Measurements from ENCODE around the gene DPH2. TPM values are rescaled to one million over a fixed set of nuclear protein-coding genes. Genes with fewer than 3 reads are reported as not detected.

The DPH2 gene
- polyA plus RNA-seq, 1 of the 3 experiments (the other 2 are of a cell fraction) = 76.9 TPM

GRCh38 chr1:44014365-44015104 is 44.7 kb downstream of the DPH2 start:
- peaks cover 3 to 6% of the 10 kb centered on the region in 2 experiments; a peak in 2 of 4 replicates for H3K4me1 ChIP-seq (ENCODE audit: control insufficient read depth in 1 of 2, insufficient read depth in 2 of 2, low read depth in 1 of 2, low read length in 1 of 2)
- H3K9me3 ChIP-seq = no peaks in the 10 kb centered on the region
- no peaks in the 10 kb centered on the region for H3K36me3 ChIP-seq (replicated peaks in 1 of 2; ENCODE audit: control insufficient read depth in 1 of 2, insufficient read depth in 2 of 2, low read length in 1 of 2)
- H3F3A ChIP-seq (replicated peaks; ENCODE audit: insufficient read depth) = no peaks in the 10 kb centered on the region
- DNase-seq = no peak
- no peaks in the 10 kb centered on the region for H3K9me2 ChIP-seq
- TF ChIP-seq SMC3 (IDR thresholded peaks at IDR 0.05; ENCODE audit: low read depth, low read length) (no peak), CHD2 (IDR thresholded peaks at IDR 0.05; ENCODE audit: low read length, partially characterized antibody) (no peak), NRF1 (IDR thresholded peaks at IDR 0.05; ENCODE audit: low read depth, low read length) (no peak), POLR2AphosphoS5 (IDR thresholded peaks at IDR 0.05; ENCODE audit: low read depth, low read length) (no peak), ELF1 (IDR thresholded peaks at IDR 0.05) (no peak), MXI1 (IDR thresholded peaks at IDR 0.05; ENCODE audit: low read depth, low read length) (no peak), GABPA (IDR thresholded peaks at IDR 0.05; ENCODE audit: low read depth) (no peak), FOXM1 (IDR thresholded peaks at IDR 0.05; ENCODE audit: low read depth) (no peak), RCOR1 (IDR thresholded peaks at IDR 0.05; ENCODE audit: low read length) (no peak), SIN3A (IDR thresholded peaks at IDR 0.05; ENCODE audit: borderline replicate concordance, low read depth, low read length) (no peak), FOXJ3 (CRISPR knock-in tag; IDR thresholded peaks at IDR 0.05) (no peak)
- TF ChIP-seq, protein P1, sequence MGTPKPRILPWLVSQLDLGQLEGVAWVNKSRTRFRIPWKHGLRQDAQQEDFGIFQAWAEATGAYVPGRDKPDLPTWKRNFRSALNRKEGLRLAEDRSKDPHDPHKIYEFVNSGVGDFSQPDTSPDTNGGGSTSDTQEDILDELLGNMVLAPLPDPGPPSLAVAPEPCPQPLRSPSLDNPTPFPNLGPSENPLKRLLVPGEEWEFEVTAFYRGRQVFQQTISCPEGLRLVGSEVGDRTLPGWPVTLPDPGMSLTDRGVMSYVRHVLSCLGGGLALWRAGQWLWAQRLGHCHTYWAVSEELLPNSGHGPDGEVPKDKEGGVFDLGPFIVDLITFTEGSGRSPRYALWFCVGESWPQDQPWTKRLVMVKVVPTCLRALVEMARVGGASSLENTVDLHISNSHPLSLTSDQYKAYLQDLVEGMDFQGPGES (IDR thresholded peaks at IDR 0.05; ENCODE audit: low read depth, low read length) = no peak
- TF ChIP-seq, protein P2, sequence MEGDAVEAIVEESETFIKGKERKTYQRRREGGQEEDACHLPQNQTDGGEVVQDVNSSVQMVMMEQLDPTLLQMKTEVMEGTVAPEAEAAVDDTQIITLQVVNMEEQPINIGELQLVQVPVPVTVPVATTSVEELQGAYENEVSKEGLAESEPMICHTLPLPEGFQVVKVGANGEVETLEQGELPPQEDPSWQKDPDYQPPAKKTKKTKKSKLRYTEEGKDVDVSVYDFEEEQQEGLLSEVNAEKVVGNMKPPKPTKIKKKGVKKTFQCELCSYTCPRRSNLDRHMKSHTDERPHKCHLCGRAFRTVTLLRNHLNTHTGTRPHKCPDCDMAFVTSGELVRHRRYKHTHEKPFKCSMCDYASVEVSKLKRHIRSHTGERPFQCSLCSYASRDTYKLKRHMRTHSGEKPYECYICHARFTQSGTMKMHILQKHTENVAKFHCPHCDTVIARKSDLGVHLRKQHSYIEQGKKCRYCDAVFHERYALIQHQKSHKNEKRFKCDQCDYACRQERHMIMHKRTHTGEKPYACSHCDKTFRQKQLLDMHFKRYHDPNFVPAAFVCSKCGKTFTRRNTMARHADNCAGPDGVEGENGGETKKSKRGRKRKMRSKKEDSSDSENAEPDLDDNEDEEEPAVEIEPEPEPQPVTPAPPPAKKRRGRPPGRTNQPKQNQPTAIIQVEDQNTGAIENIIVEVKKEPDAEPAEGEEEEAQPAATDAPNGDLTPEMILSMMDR (IDR thresholded peaks at IDR 0.05) = no peak
- H3K27me3 ChIP-seq (ENCODE audit: insufficient read depth) = no peaks in the 10 kb centered on the region
- H3K4me2 ChIP-seq = no peak overlapping the region
- ChIA-PET POLR2A (no interaction called here), CTCF (interaction anchor here (0.9 to 25.6 kb wide), 6 partner anchors 16 to 33 kb away, joined by 3 to 598 read pairs (median 7); partner anchors contain the start of genes CCDC24 and SLC6A9)
- H4K20me1 ChIP-seq (ENCODE audit: insufficient read depth) = no peaks in the 10 kb centered on the region
- 58% methylated on average over 4 of the region's 8 CpGs for WGBS (ENCODE audit: low lambda C conversion rate)
- no peak overlapping the region for H2AFZ ChIP-seq (ENCODE audit: low read depth)
- no peak overlapping the region for H3K27ac ChIP-seq (ENCODE audit: low read depth in 2 of 2, low read length in 1 of 2)
- H3K79me2 ChIP-seq (ENCODE audit: insufficient read depth) = no peaks in the 10 kb centered on the region
- H3K9ac ChIP-seq = no peak overlapping the region
- no peak overlapping the region for H3K4me3 ChIP-seq (ENCODE audit: low read depth in 2 of 2, low read length in 1 of 2)

DNA sequence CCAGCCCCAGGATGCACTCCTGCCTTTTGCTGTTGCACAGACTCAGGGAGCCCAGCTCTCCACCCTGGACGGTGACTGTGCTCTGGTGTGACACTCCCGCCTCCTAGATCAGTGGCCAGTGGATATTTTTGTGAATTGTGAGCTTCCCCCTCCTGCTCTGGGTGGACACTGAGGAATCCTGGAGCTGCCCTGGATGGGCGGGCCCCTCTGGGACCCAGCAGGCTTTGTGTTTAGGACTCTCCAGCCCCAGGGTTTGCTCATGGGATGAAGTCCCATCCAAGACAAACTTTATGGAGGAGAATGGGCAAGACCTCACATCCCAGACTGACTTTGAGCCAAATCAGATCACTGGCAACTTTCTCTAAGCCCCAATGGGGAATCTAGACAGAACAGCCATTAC is 45.4 kb downstream of the DPH2 start:
- Histone ChIP-seq H3F3A (replicated peaks; ENCODE audit: insufficient read depth) (no peaks in the 10 kb centered on the region), H4K20me1 (ENCODE audit: insufficient read depth) (no peaks in the 10 kb centered on the region), H3K9me3 (no peaks in the 10 kb centered on the region), H2AFZ (ENCODE audit: low read depth) (no peak overlapping the region), H3K36me3 (replicated peaks in 1 of 2; ENCODE audit: control insufficient read depth in 1 of 2, insufficient read depth in 2 of 2, low read length in 1 of 2) (no peaks in the 10 kb centered on the region), H3K4me2 (no peak overlapping the region), H3K4me1 (ENCODE audit: control insufficient read depth in 1 of 2, insufficient read depth in 2 of 2, low read depth in 1 of 2, low read length in 1 of 2) (peaks cover 3 to 6% of the 10 kb centered on the region in 2 experiments; a peak in 2 of 4 replicates), H3K4me3 (ENCODE audit: low read depth in 2 of 2, low read length in 1 of 2) (no peak overlapping the region), H3K9ac (no peak overlapping the region), H3K27me3 (ENCODE audit: insufficient read depth) (no peaks in the 10 kb centered on the region), H3K79me2 (ENCODE audit: insufficient read depth) (no peaks in the 10 kb centered on the region), H3K9me2 (no peaks in the 10 kb centered on the region), H3K27ac (ENCODE audit: low read depth in 2 of 2, low read length in 1 of 2) (no peak overlapping the region)
- POLR2A ChIA-PET = no interaction called here
- CTCF ChIA-PET = interaction anchor here (1.3 to 25.6 kb wide), 4 partner anchors 16 to 32 kb away, joined by 5 to 598 read pairs (median 42); partner anchors contain the start of genes CCDC24 and SLC6A9
- DNase-seq = no peak
- WGBS (ENCODE audit: low lambda C conversion rate) = 73% methylated on average over 3 of the region's 3 CpGs
- TF ChIP-seq EZH2phosphoT487 (IDR thresholded peaks at IDR 0.05; ENCODE audit: borderline replicate concordance, low read depth) (no peak), TEAD4 (IDR thresholded peaks at IDR 0.05; ENCODE audit: borderline replicate concordance, insufficient read depth) (no peak), GABPA (IDR thresholded peaks at IDR 0.05; ENCODE audit: low read depth) (no peak), RXRA (IDR thresholded peaks at IDR 0.05; ENCODE audit: borderline replicate concordance, low read depth) (no peak), YY1 (IDR thresholded peaks at IDR 0.05; ENCODE audit: low read depth) (no peak), MAX (IDR thresholded peaks at IDR 0.05; ENCODE audit: low read depth) (no peak), CHD2 (IDR thresholded peaks at IDR 0.05; ENCODE audit: low read length, partially characterized antibody) (no peak), TAF1 (IDR thresholded peaks at IDR 0.05; ENCODE audit: borderline replicate concordance, low read depth, low read length) (no peak), RAD21 (IDR thresholded peaks at IDR 0.05; ENCODE audit: low read length) (no peak), FOXM1 (IDR thresholded peaks at IDR 0.05; ENCODE audit: low read depth) (no peak), SIN3A (IDR thresholded peaks at IDR 0.05; ENCODE audit: borderline replicate concordance, low read depth, low read length) (no peak), POLR2AphosphoS5 (IDR thresholded peaks at IDR 0.05; ENCODE audit: low read depth, low read length) (no peak), EP300 (IDR thresholded peaks at IDR 0.05; ENCODE audit: borderline replicate concordance in 1 of 2, low read depth in 1 of 2, low read length in 1 of 2) (no peak), GATA2 (CRISPR knock-in tag; IDR thresholded peaks at IDR 0.05) (no peak)
- TF ChIP-seq, protein P2 (IDR thresholded peaks at IDR 0.05) = no peak

Measured in SK-N-SH (cell line).